Suprapubic skin (tissue), 4 donors: ENCODE data around the gene UBXN6. TPM values are rescaled to one million over a fixed set of nuclear protein-coding genes. Genes with fewer than 3 reads are reported as not detected.

ENCODE experiments used
- DNase-seq, 2 donors: peaks; one replicate each; pipeline ENCODE4 v3.0.0-alpha.2; 2019; ENCODE audit warnings: low spot score in 2 of 2
- H3K27ac ChIP-seq: fragments of 200-600 bp; sonication (generic); one replicate; pipeline ENCODE4 v1.5.1; 2019
- H3K27me3 ChIP-seq: fragments of 200-600 bp; sonication (generic); one replicate; pipeline ENCODE4 v1.5.1; 2019
- H3K36me3 ChIP-seq: fragments of 200-600 bp; sonication (generic); one replicate; pipeline ENCODE4 v1.5.1; 2019
- H3K4me1 ChIP-seq: fragments of 200-600 bp; sonication (generic); one replicate; pipeline ENCODE4 v1.5.1; 2019
- H3K4me3 ChIP-seq: fragments of 200-600 bp; sonication (generic); one replicate; pipeline ENCODE4 v1.5.1; 2019; ENCODE audit warnings: mild to moderate bottlenecking
- H3K9me3 ChIP-seq: fragments of 200-600 bp; sonication (generic); one replicate; pipeline ENCODE4 v1.5.1; 2019
- EP300 ChIP-seq: sonication (generic); formaldehyde crosslinking; IDR thresholded peaks from one replicate; pipeline ENCODE4 v1.6.1; 2017; ENCODE audit warnings: antibody characterized with exemption
- POLR2A ChIP-seq, 2 donors: fragments of 450-650 bp; IDR thresholded peaks; one replicate each; pipeline ENCODE4 v1.6.1; 2017; ENCODE audit warnings: antibody characterized with exemption in 2 of 2, mild to moderate bottlenecking in 2 of 2, moderate library complexity in 2 of 2
- POLR2AphosphoS5 ChIP-seq, 3 donors: sonication (generic); formaldehyde crosslinking; IDR thresholded peaks; one replicate each; pipeline ENCODE4 v1.6.1; 2017; ENCODE audit warnings: antibody characterized with exemption in 3 of 3
- WGBS: methylation state at CpG from one replicate; pipeline ENCODE4 v1.1.5; 2018; 5-methylcytosine and 5-hydroxymethylcytosine counted together
- total RNA-seq, 4 donors: library from RNA; depleted of rRNA; stranded (reverse); fragments of >200 nt; gene quantifications; one replicate each; pipeline ENCODE4 v1.1.0, GENCODE V29; 2016
- TF ChIP-seq, protein P1 (sequence below), 2 donors: fragments of 200-600 bp in 1 of 2; fragments of 450-650 bp in 1 of 2; sonication (generic) in 1 of 2; IDR thresholded peaks; one replicate each; pipeline ENCODE4 v1.5.1; 2016 to 2019; ENCODE audit warnings: antibody characterized with exemption in 2 of 2, mild to moderate bottlenecking in 1 of 2, moderate library complexity in 1 of 2

UBXN6 gene
- total RNA-seq, 4 donors from 2014 or later, result 108 to 257 (median 167) TPM

DNA sequence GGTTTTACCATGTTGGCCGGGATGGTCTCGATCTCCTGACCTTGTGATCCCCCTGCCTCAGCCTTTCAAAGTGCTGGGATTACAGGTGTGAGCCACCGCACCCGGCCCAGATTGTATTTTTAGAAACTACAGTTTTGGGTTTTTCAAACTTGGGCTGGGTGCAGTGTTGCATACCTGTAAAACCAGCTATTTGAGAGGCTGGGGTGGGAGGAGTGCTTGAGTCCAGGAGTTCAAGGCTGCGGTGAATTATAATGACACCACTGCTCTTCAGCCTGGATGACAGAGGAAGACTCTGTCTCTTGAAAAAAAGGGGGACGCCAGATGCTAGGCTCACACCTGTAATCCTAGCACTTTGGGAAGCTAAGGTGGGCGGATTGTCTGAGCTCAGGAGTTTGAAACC lies 51.0 kb downstream of the UBXN6 start:
- H3K4me1 ChIP-seq, result peaks cover 25% of the 10 kb centered on the region
- DNase-seq, result no peak
- TF ChIP-seq POLR2A (IDR thresholded peaks at IDR 0.05), result no peak
- no peak for TF ChIP-seq POLR2AphosphoS5 (IDR thresholded peaks at IDR 0.05)
- no peak for TF ChIP-seq EP300
- TF ChIP-seq, protein P1, sequence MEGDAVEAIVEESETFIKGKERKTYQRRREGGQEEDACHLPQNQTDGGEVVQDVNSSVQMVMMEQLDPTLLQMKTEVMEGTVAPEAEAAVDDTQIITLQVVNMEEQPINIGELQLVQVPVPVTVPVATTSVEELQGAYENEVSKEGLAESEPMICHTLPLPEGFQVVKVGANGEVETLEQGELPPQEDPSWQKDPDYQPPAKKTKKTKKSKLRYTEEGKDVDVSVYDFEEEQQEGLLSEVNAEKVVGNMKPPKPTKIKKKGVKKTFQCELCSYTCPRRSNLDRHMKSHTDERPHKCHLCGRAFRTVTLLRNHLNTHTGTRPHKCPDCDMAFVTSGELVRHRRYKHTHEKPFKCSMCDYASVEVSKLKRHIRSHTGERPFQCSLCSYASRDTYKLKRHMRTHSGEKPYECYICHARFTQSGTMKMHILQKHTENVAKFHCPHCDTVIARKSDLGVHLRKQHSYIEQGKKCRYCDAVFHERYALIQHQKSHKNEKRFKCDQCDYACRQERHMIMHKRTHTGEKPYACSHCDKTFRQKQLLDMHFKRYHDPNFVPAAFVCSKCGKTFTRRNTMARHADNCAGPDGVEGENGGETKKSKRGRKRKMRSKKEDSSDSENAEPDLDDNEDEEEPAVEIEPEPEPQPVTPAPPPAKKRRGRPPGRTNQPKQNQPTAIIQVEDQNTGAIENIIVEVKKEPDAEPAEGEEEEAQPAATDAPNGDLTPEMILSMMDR (IDR thresholded peaks at IDR 0.05), result no peak
- no peaks in the 10 kb centered on the region for H3K27me3 ChIP-seq
- H3K4me3 ChIP-seq, result no peak overlapping the region
- H3K36me3 ChIP-seq, result peaks cover 18% of the 10 kb centered on the region
- no peak overlapping the region for H3K27ac ChIP-seq
- WGBS, result 94% methylated on average over 7 of the region's 7 CpGs
- H3K9me3 ChIP-seq, result no peaks in the 10 kb centered on the region

DNA sequence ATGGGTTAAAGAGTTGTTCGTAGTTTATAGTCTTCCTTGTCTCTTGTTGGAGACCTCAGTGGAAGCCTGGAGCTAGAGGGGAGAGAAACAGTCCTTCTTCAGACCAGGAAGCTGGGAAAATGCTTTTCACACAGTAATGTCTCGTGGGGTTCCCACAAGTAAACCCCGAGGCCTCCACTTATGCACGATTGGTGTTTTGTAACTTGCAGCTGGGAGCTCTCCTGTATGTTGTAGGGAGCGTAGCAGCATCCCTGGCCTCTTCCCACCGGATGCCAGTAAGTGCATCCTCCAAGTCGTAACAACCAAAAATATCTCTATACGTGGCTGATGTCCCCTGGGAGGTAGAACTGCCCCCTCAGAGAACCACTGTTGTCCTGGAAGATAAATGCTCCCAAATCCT lies 51.6 kb downstream of the UBXN6 start:
- WGBS, result 74% methylated on average over 8 of the region's 8 CpGs
- Histone ChIP-seq H3K36me3 (peaks cover 18% of the 10 kb centered on the region), H3K4me3 (no peak overlapping the region), H3K27ac (no peak overlapping the region), H3K27me3 (no peaks in the 10 kb centered on the region), H3K9me3 (no peaks in the 10 kb centered on the region), H3K4me1 (peaks cover 31% of the 10 kb centered on the region)
- TF ChIP-seq POLR2AphosphoS5 (IDR thresholded peaks at IDR 0.05), result no peak
- no peak for TF ChIP-seq EP300
- TF ChIP-seq, protein P1 (IDR thresholded peaks at IDR 0.05), result no peak
- no peak for TF ChIP-seq POLR2A (IDR thresholded peaks at IDR 0.05)
- no peak for DNase-seq

DNA sequence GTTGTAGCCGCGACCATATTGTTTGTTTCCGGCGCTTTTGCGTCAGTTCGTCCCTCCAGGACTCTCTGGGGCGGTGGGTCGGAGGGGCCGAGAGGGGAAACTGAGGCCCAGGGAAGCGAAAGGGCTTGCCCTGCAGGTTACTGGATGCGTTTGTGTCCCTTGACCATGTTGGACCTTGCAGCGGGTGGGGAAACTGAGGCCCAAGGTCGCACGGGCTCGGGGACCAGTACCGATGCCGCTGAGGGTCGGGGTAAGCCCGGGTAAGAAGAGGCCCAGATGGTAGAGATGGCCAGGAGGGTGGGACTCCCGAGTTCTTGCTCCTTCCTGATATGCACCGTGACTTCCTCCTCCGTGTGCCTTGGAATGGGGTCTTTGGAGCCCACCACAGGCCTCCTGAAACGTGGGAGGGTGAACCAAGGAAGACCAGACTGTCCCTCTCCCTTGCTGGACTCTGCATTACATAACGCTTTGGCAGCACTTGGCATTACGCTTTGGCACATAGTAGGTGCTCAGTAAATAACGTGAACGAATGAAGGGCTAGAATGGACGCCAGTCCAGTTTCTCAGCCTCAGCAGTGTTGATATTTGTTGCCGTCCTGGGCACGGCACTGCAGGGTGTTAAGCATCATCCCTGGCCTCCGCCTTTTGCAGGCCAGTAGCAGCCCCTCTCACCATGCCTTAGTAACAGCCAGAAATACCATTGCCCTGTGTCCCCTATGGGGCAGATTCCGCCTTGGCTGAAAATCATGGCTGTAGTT lies 54.4 kb downstream of the UBXN6 start:
- H3K27ac ChIP-seq, result peak overlapping the region; percentile 74
- TF ChIP-seq POLR2A (IDR thresholded peaks at IDR 0.05), result no peak
- H3K27me3 ChIP-seq, result no peaks in the 10 kb centered on the region
- no peaks in the 10 kb centered on the region for H3K36me3 ChIP-seq
- H3K4me1 ChIP-seq, result peaks cover 48% of the 10 kb centered on the region
- WGBS, result 25% methylated on average over 11 of the region's 32 CpGs
- DNase-seq, result no peak
- H3K9me3 ChIP-seq, result no peaks in the 10 kb centered on the region
- peak overlapping the region; percentile 95 for H3K4me3 ChIP-seq

DNA sequence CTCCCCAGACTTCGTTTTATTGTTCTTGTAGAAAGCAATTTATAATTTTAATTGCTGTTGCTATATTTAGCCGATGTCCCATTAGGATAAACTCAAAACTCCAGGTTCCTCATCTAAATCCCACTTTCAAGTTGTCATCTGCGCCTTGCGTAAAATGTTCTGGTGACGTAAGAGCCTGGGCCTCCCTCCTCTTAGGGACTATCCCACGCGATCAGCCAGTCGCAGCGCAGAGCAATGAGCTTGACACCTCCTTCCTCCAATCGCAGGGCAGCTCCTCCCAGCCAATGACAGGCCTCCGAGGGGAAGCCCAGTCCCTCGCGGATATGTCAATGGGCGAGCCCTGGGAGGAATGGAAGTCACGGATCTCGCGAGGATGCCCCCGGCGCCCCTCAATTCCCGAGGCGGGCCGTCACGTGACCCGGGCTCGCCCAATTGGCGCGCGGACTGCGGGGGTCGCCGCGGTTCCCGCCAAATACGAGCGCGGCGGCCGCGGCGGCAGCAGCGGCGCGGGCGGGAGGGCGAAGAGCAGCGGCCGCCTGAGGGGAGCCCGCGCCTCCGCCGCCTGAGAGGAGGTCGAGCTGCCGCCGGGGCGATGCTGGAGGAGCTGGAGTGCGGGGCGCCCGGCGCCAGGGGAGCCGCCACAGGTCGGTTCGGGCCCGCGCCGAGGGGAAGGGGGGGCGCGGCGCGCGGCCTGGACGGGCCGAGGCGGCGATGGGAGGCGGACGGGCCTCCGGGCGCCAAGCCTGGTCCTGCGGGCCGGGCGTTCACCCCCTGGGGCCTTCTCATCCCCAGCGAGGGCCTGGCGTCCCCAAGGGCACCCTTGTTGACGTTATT lies 55.2 kb downstream of the UBXN6 start, which contains the start of gene CHAF1A:
Gene CHAF1A (plus strand): TSS at position 470 of the 834 bp plus-strand sequence. CDS start 123 bp downstream, at position 593.
- peaks cover 56% of the 10 kb centered on the region for H3K4me1 ChIP-seq
- H3K4me3 ChIP-seq, result peak within 1 kb of the TSS; percentile 95
- H3K27ac ChIP-seq, result peak within 1 kb of the TSS; percentile 86
- no peaks in the 10 kb centered on the region for H3K9me3 ChIP-seq
- H3K36me3 ChIP-seq, result no peaks in the 10 kb centered on the region
- peak; percentile 100 for DNase-seq
- TF ChIP-seq, protein P1 (IDR thresholded peaks at IDR 0.05), result no peak
- TF ChIP-seq POLR2A (IDR thresholded peaks at IDR 0.05), result no peak
- peak in 2 of 3 donors; percentile 56 to 97 for TF ChIP-seq POLR2AphosphoS5 (IDR thresholded peaks at IDR 0.05)
- under 1% methylated on average over 13 of the region's 84 CpGs for WGBS
- no peaks in the 10 kb centered on the region for H3K27me3 ChIP-seq

DNA sequence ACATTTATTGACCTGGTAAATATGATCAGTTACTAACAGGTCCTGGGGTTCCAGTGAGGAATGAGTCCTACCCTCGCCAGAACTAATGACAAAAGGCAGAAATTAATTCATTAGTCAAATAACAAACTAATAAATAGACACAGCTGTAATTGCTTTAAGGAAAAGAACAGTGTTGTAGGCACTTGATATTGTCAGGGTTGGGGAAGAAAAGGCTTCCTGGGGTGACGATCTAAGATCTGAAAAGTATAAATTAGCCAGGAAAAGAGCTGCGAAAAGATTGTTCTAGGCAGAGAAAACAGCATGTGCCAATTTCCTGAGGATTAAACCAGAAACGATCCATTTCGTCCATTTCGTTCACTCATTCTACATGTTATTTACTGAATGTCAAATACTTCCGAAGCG lies 55.8 kb downstream of the UBXN6 start:
- Histone ChIP-seq H3K27me3 (no peaks in the 10 kb centered on the region), H3K27ac (peak overlapping the region; percentile 86), H3K4me3 (peak overlapping the region; percentile 95), H3K4me1 (peaks cover 61% of the 10 kb centered on the region), H3K9me3 (no peaks in the 10 kb centered on the region), H3K36me3 (no peaks in the 10 kb centered on the region)
- DNase-seq, result no peak
- WGBS, result 0% methylated on average over 8 of the region's 8 CpGs
- TF ChIP-seq POLR2AphosphoS5 (IDR thresholded peaks at IDR 0.05) (no peak), POLR2A (IDR thresholded peaks at IDR 0.05) (no peak), EP300 (no peak)
- TF ChIP-seq, protein P1 (IDR thresholded peaks at IDR 0.05), result no peak
